ENCODE data around the gene NAXD. TPM values are rescaled to one million over a fixed set of nuclear protein-coding genes. Genes with fewer than 3 reads are reported as not detected.

The NAXD gene
- total and polyA plus RNA-seq, 10 of the 15 experiments (the other 5 are each of a cell fraction or from before 2014, with no cell fraction given) = 1.5 to 36.2 (median 23.8) TPM

GRCh38 chr13:110676595-110677587 is 61.5 kb downstream of the NAXD start:
- ChIA-PET SMC1A (ENCODE audit: uncharacterized antibody, unreplicated experiment) (interaction anchor here (0.9 to 1.5 kb wide), 10 partner anchors 11 to 141 kb away, joined by 3 to 6 read pairs (median 3); no protein-coding TSS in a partner anchor), CTCF (interaction anchor here (0.6 to 1.4 kb wide), 7 partner anchors 12 to 143 kb away, joined by 3 to 7 read pairs (median 3); partner anchors contain the start of gene NAXD), RAD21 (ENCODE audit: unreplicated experiment) (interaction anchor here (0.6 to 1.9 kb wide), 9 partner anchors 13 to 164 kb away, joined by 3 to 9 read pairs (median 4); partner anchors contain the start of genes CARS2 and NAXD), POLR2A (interaction anchor here (0.9 to 1.9 kb wide), 8 partner anchors 10 to 60 kb away, joined by 3 to 8 read pairs (median 5); partner anchors contain the start of gene CARS2)
- Histone ChIP-seq H3K4me3 (peak overlapping the region; percentile 24; the same call in 1 of the 2 replicates), H3K4me2 (ENCODE audit: control insufficient read depth, insufficient read depth) (peak overlapping the region; percentile 93), H3K36me3 (ENCODE audit: control insufficient read depth in 2 of 2, insufficient read depth in 2 of 2, low read length in 1 of 2) (peaks cover 5% of the 10 kb centered on the region in 2 experiments; a peak in 3 of 4 replicates), H4K20me1 (ENCODE audit: control insufficient read depth, insufficient read depth) (no peaks in the 10 kb centered on the region), H3K4me1 (ENCODE audit: control insufficient read depth, insufficient read depth, low read length) (peaks cover 16% of the 10 kb centered on the region), H3K27me3 (replicated peaks in 1 of 2; ENCODE audit: control insufficient read depth in 2 of 2, insufficient read depth in 2 of 2, low read length in 1 of 2) (no peaks in the 10 kb centered on the region), H3K9me3 (replicated peaks; ENCODE audit: control insufficient read depth, insufficient read depth, low read length) (no peaks in the 10 kb centered on the region), H2AFZ (ENCODE audit: control insufficient read depth, low read depth, low read length) (peak overlapping the region; percentile 6; the same call in 1 of the 2 replicates), H3K27ac (ENCODE audit: control insufficient read depth, insufficient read depth) (peak overlapping the region; percentile 86), H3K79me2 (ENCODE audit: control insufficient read depth, insufficient read depth, low read length) (no peaks in the 10 kb centered on the region; the same call in 1 of the 2 replicates), H3K9ac (ENCODE audit: control insufficient read depth, insufficient read depth, low read length) (peak overlapping the region; percentile 39; the same call in 1 of the 2 replicates)
- 2% methylated on average over 24 of the region's 28 CpGs for WGBS (ENCODE audit: insufficient coverage, insufficient replicate concordance, low lambda C conversion rate, missing lambda C conversion rate)
- DNase-seq (ENCODE audit: low read depth, low spot score) (peak; percentile 63), ATAC-seq (peak; percentile 89), FAIRE-seq (peak; percentile 74)
- no TSS peak for BruUV-seq (replicated peaks)
- in situ Hi-C loops (cut with MboI) = no loop called here
- intact Hi-C loops (cut with micrococcal nuclease; ENCODE audit: unreplicated experiment) = loop anchor here (1.0 to 5.0 kb wide), 3 partner anchors 19 to 60 kb away; partner anchors contain the start of gene NAXD
- peak; percentile 82 for TF ChIP-seq SPI1 (IDR thresholded peaks at IDR 0.05; ENCODE audit: borderline replicate concordance, insufficient read depth, low read depth, low read length)
- TF ChIP-seq DPF2 (IDR thresholded peaks at IDR 0.05) = peak; percentile 41; the same call in 1 of the 2 replicates
- TF ChIP-seq CTCF (IDR thresholded peaks at IDR 0.05 in 2 of 3, conservative IDR thresholded peaks at IDR 0.05 in 1 of 3; ENCODE audit: control insufficient read depth in 2 of 3, extremely low read depth in 1 of 3, insufficient read depth in 1 of 3, low read depth in 3 of 3, low read length in 3 of 3) = no peak
- TF ChIP-seq BHLHE40 (IDR thresholded peaks at IDR 0.05; ENCODE audit: borderline replicate concordance in 1 of 2, low read depth in 2 of 2, low read length in 1 of 2) = peak in 1 of 2 experiments; percentile 84; a peak in 2 of 4 replicates
- 0 out of 2 replicates have a peak, but pooled peaks have one; percentile 12 for TF ChIP-seq MYB (IDR thresholded peaks at IDR 0.05; ENCODE audit: borderline replicate concordance, low read depth, low read length)
- TF ChIP-seq MXI1 (IDR thresholded peaks at IDR 0.05; ENCODE audit: low read depth, low read length) = peak; percentile 47; the same call in 1 of the 2 replicates
- peak; percentile 22; the same call in 1 of the 2 replicates for TF ChIP-seq LARP7 (IDR thresholded peaks at IDR 0.05)
- no peak for TF ChIP-seq STAT1 (conservative IDR thresholded peaks at IDR 0.05)
- no peak for TF ChIP-seq JUNB (IDR thresholded peaks at IDR 0.05)
- TF ChIP-seq IKZF2 (IDR thresholded peaks at IDR 0.05) = peak; percentile 76 to 77
- no peak for TF ChIP-seq CHD1 (IDR thresholded peaks at IDR 0.05; ENCODE audit: low read depth, low read length)
- TF ChIP-seq GATAD2B (conservative IDR thresholded peaks at IDR 0.05; ENCODE audit: low read depth) = peak; percentile 54
- TF ChIP-seq, protein P1, sequence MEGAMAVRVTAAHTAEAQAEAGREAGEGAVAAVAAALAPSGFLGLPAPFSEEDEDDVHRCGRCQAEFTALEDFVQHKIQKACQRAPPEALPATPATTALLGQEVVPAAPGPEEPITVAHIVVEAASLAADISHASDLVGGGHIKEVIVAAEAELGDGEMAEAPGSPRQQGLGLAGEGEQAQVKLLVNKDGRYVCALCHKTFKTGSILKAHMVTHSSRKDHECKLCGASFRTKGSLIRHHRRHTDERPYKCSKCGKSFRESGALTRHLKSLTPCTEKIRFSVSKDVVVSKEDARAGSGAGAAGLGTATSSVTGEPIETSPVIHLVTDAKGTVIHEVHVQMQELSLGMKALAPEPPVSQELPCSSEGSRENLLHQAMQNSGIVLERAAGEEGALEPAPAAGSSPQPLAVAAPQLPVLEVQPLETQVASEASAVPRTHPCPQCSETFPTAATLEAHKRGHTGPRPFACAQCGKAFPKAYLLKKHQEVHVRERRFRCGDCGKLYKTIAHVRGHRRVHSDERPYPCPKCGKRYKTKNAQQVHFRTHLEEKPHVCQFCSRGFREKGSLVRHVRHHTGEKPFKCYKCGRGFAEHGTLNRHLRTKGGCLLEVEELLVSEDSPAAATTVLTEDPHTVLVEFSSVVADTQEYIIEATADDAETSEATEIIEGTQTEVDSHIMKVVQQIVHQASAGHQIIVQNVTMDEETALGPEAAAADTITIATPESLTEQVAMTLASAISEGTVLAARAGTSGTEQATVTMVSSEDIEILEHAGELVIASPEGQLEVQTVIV (IDR thresholded peaks at IDR 0.05; ENCODE audit: borderline replicate concordance, partially characterized antibody) = no peak
- TF ChIP-seq RFX5 (IDR thresholded peaks at IDR 0.05; ENCODE audit: low read depth, low read length) = no peak
- peak; percentile 71; the same call in 1 of the 2 replicates for TF ChIP-seq EED (IDR thresholded peaks at IDR 0.05; ENCODE audit: low read depth)
